Colonic mucosa (tissue), 4 donors: ENCODE results near the gene MCRIP2. TPM values are rescaled to one million over a fixed set of nuclear protein-coding genes. Genes with fewer than 3 reads are reported as not detected.
A peak's percentile ranks its signal among the peaks of the same experiment; 100 is the strongest.

ENCODE experiments used
- DNase-seq: peaks from one replicate; pipeline ENCODE4 v3.0.0-alpha.2; 2020
- H3K27ac ChIP-seq: fragments of 200-600 bp; one replicate; pipeline ENCODE4 v1.8.0; 2021
- H3K27me3 ChIP-seq: fragments of 200-600 bp; one replicate; pipeline ENCODE4 v1.8.0; 2021
- H3K36me3 ChIP-seq: fragments of 200-600 bp; one replicate; pipeline ENCODE4 v1.8.0; 2021
- H3K4me1 ChIP-seq: fragments of 200-600 bp; one replicate; pipeline ENCODE4 v1.8.0; 2021; ENCODE audit warnings: mild to moderate bottlenecking
- H3K4me3 ChIP-seq: fragments of 200-600 bp; one replicate; pipeline ENCODE4 v1.8.0; 2021
- H3K9ac ChIP-seq, 2 donors: one replicate each; pipeline ENCODE4 v1.7.0; 2013; ENCODE audit warnings: control low read depth in 2 of 2, low read depth in 2 of 2, low read length in 2 of 2
- H3K9me3 ChIP-seq: fragments of 200-600 bp; one replicate; pipeline ENCODE4 v1.8.0; 2021
- CTCF ChIP-seq: fragments of 200-600 bp; IDR thresholded peaks from one replicate; pipeline ENCODE4 v1.8.0; 2022; ENCODE audit warnings: antibody characterized with exemption, mild to moderate bottlenecking
- intact Hi-C: fragments of 100-400 bp; cut with DNase I; formaldehyde crosslinking; loops from one replicate; pipeline ENCODE4 v1.14.1; 2022
- total RNA-seq, 2 donors: library from RNA; stranded (reverse); fragmentation: NEBNext Ultra II Directional in 1 of 2; extraction: Animal tissue kit (Norgen Biotek cat#: 25700) in 1 of 2; gene quantifications; one replicate each; pipeline ENCODE4 v1.2.1, GENCODE V29; 2021
- donor health status: healthy.
- donor health status: DM: no; HTN: no; CAD: no.
- donor health status: DM: no; HTN: no; CAD: no.

MCRIP2 gene
- total RNA-seq, 2 donors from 2014 or later: 132 to 158 TPM

DNA sequence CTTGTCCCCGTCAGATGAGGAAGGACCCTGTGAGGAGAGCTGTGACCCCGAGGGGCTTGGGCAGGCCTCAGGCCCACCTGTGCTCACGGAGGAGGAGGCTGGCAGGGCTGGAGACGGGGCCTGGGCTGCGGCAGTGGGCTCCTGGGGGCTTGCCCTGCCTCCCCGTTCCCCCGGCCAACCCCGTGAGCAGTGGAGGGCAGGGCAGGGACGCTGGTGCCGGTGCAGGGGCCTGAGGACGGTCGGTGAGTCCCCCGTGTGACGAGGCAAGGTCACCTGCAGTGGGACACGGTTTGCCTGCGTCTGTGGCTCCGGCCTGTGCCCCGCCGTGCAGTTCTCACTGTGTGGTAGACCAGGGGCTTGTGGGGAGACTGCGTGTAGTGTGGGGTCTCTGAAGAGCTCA lies 18.0 kb downstream of the MCRIP2 start:
- no peaks in the 10 kb centered on the region for H3K36me3 ChIP-seq
- intact Hi-C loops: no loop called here
- TF ChIP-seq CTCF: no peak
- DNase-seq: no peak
- H3K4me1 ChIP-seq: peaks cover 11% of the 10 kb centered on the region
- no peaks in the 10 kb centered on the region for H3K27me3 ChIP-seq
- no peaks in the 10 kb centered on the region for H3K9me3 ChIP-seq
- no peak overlapping the region for H3K9ac ChIP-seq
- H3K4me3 ChIP-seq: no peak overlapping the region
- no peak overlapping the region for H3K27ac ChIP-seq

GRCh38 chr16:660132-660458 lies 18.5 kb downstream of the MCRIP2 start:
- H3K9ac ChIP-seq: no peak overlapping the region
- H3K4me3 ChIP-seq: peak overlapping the region; percentile 16
- no peak for TF ChIP-seq CTCF
- no peak for DNase-seq
- no peaks in the 10 kb centered on the region for H3K27me3 ChIP-seq
- peaks cover 11% of the 10 kb centered on the region for H3K4me1 ChIP-seq
- H3K36me3 ChIP-seq: no peaks in the 10 kb centered on the region
- peak overlapping the region; percentile 71 for H3K27ac ChIP-seq
- intact Hi-C loops: no loop called here
- H3K9me3 ChIP-seq: no peaks in the 10 kb centered on the region

DNA sequence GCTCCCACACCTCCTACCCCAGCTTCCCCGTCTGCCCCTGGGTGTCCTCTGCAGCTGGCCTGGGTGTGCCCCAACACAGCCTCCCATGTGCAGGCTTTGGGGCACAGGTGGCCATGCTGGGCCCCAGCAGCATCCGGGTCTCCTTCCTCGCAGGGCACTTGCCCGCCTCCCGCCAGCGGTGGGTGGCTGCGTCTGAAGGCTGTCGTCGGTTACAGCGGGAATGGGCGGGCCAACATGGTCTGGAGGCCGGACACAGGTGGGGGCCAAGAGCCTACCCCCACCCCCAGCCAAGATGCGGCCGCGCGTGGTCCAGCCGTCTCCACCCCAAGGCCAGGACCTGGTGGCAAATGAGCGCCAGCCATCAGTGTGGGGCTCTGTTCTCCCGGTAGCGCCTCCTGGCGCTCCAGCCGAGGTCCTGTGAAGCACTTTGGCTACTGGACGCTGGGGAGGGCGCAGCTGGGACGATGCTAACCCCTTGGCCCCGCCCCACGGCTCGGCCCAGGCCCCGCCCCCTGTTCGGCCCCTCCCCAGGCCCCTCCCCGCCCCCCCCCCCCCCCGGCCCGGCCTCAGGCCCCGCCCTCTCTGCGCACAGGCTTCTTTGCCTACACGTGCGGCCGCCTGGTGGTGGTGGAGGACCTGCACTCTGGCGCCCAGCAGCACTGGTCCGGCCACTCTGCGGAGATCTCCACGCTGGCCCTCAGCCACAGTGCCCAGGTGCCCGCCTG lies 19.0 kb downstream of the MCRIP2 start:
- TF ChIP-seq CTCF: peak; percentile 44
- no peaks in the 10 kb centered on the region for H3K27me3 ChIP-seq
- H3K36me3 ChIP-seq: no peaks in the 10 kb centered on the region
- H3K9ac ChIP-seq: peak overlapping the region in 1 of 2 donors; percentile 58
- peak overlapping the region; percentile 71 for H3K27ac ChIP-seq
- H3K9me3 ChIP-seq: no peaks in the 10 kb centered on the region
- intact Hi-C loops: no loop called here
- peak; percentile 92 for DNase-seq
- peak overlapping the region; percentile 16 for H3K4me3 ChIP-seq
- peaks cover 11% of the 10 kb centered on the region for H3K4me1 ChIP-seq

DNA sequence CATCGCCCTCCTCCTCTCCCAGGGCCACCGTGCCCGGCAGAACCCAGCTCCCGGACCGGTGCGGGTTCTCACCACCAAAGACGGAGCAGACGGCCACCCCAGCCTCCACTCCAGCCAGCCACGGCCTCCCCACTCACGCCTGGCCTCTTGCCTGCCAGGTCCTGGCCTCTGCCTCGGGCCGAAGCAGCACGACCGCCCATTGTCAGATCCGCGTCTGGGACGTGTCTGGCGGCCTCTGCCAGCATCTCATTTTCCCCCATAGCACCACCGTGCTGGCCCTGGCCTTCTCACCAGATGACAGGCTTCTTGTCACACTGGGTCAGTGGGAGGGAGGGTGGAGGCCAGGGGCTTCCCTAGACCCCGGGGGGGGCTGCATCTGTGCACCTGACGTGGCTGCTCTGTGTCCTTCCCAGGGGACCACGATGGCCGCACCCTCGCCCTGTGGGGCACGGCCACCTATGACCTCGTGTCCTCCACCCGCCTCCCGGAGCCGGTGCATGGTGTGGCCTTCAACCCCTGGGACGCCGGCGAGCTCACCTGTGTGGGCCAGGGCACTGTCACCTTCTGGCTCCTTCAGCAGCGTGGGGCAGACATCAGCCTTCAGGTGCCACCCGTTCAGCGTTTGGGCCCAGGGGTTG lies 19.7 kb downstream of the MCRIP2 start:
- TF ChIP-seq CTCF: no peak
- Histone ChIP-seq H3K4me3 (no peak overlapping the region), H3K4me1 (peaks cover 11% of the 10 kb centered on the region), H3K9ac (peak overlapping the region in 1 of 2 donors; percentile 58), H3K9me3 (no peaks in the 10 kb centered on the region), H3K27me3 (no peaks in the 10 kb centered on the region), H3K27ac (no peak overlapping the region), H3K36me3 (no peaks in the 10 kb centered on the region)
- intact Hi-C loops: no loop called here
- no peak for DNase-seq

DNA sequence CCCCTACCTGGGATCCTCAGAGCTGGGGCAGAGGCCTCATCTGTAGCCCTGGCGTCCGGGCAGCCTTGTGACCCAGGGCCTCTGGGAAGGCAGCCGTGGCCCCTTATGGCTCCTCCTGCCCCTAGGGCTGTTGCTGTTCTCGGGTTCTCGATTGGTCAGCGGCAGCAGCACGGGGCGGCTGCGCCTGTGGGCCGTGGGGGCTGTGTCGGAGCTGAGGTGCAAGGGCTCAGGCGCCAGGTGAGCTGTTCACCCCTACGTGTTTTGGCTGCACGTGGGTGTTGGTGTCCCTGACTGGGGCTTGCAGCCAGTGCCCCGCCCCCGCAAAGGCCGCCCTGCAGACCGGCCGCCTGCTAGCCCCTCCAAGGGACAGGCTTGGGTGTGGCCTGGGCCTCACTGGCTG lies 20.5 kb downstream of the MCRIP2 start:
- H3K4me3 ChIP-seq: no peak overlapping the region
- intact Hi-C loops: no loop called here
- peaks cover 11% of the 10 kb centered on the region for H3K4me1 ChIP-seq
- no peaks in the 10 kb centered on the region for H3K27me3 ChIP-seq
- H3K27ac ChIP-seq: no peak overlapping the region
- no peaks in the 10 kb centered on the region for H3K36me3 ChIP-seq
- no peak for DNase-seq
- H3K9me3 ChIP-seq: no peaks in the 10 kb centered on the region
- H3K9ac ChIP-seq: no peak overlapping the region
- no peak for TF ChIP-seq CTCF
